HepG2 (cell line): ENCODE measurements around the gene OR56A3.

Experiments
- SRF ChIP-seq: IDR thresholded peaks from 2 replicates; pipeline ENCODE4 v1.6.1; 2011; ENCODE audit warnings: mild to moderate bottlenecking, low read depth, low read length, moderate library complexity
- TF ChIP-seq, protein P1 (sequence below): sonication (generic); formaldehyde crosslinking; IDR thresholded peaks from 2 replicates; pipeline ENCODE4 v1.8.0; 2022; ENCODE audit warnings: mild to moderate bottlenecking, missing genetic modification reagents

DNA sequence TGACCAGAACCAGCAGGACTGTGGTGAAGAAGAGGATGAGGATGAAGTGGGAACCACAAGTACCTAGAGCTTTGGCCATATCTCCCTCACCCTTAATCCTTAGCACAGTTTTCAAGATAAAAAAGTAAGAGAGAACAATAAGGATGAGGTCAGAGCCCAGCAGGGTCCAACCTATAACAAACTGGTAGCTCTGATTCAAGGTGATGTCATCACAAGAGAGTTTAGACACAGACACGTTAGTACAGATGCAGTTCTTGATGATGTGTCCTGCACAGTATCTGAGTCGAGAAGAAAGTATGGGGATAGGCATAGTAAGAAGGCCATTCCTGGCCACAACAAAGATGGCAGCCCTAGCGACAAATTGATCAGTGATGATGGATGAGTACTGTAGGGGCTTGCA, 25.7 kb downstream of the OR56A3 start:
- TF ChIP-seq SRF, result no peak
- TF ChIP-seq, protein P1, sequence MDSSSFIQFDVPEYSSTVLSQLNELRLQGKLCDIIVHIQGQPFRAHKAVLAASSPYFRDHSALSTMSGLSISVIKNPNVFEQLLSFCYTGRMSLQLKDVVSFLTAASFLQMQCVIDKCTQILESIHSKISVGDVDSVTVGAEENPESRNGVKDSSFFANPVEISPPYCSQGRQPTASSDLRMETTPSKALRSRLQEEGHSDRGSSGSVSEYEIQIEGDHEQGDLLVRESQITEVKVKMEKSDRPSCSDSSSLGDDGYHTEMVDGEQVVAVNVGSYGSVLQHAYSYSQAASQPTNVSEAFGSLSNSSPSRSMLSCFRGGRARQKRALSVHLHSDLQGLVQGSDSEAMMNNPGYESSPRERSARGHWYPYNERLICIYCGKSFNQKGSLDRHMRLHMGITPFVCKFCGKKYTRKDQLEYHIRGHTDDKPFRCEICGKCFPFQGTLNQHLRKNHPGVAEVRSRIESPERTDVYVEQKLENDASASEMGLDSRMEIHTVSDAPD (CRISPR knock-in tag), result no peak
